IMR-90 (cell line): Measurements from ENCODE around the gene SDK1. TPM values are rescaled to one million over a fixed set of nuclear protein-coding genes. Genes with fewer than 3 reads are reported as not detected.

Experiments
- ATAC-seq: fragments of 200-7000 bp; cut with Tn5 transposase; 2 replicates; pipeline ENCODE4 v1.9.1; 2020; ENCODE audit warnings: low read depth, mild to moderate bottlenecking, moderate library complexity
- BruUV-seq: library from RNA; stranded (reverse); fragments of 400-500 nt; replicated peaks from 2 replicates; lab custom pipeline; 2021; lab: Mats Ljungman, UMichigan
- CTCF ChIA-PET: fragments of 300-600 bp; formaldehyde crosslinking; extraction: SDS; loops from one replicate; lab custom pipeline; 2021; ENCODE audit warnings: antibody characterized with exemption; lab: Yijun Ruan, JAX
- POLR2A ChIA-PET: fragments of 300-600 bp; sonication (Branson Sonifier 250); formaldehyde crosslinking; loops from one replicate; lab custom pipeline; 2022; ENCODE audit warnings: antibody characterized with exemption; ENCODE audit not compliant: unreplicated experiment; lab: Charles Lee
- DNase-seq: peaks from one replicate; pipeline ENCODE4 v3.0.0; 2013
- H2AFZ ChIP-seq: replicated peaks from 2 replicates; pipeline ENCODE3; 2013; ENCODE audit warnings: low read length, mild to moderate bottlenecking; ENCODE audit not compliant: poor library complexity
- H2AK5ac ChIP-seq: 2 replicates; pipeline ENCODE4 v1.6.1; 2013; ENCODE audit warnings: low read depth, low read length, inconsistent platforms
- H2AK9ac ChIP-seq: replicated peaks from 2 replicates; pipeline ENCODE3; 2013; ENCODE audit warnings: mild to moderate bottlenecking, low read depth, low read length, moderate library complexity; ENCODE audit not compliant: poor library complexity
- H2BK120ac ChIP-seq: 2 replicates; pipeline ENCODE4 v1.6.1; 2013; ENCODE audit warnings: low read depth, low read length, inconsistent platforms
- H2BK15ac ChIP-seq: 3 replicates; pipeline ENCODE4 v1.6.1; 2013; ENCODE audit warnings: low read depth, low read length, inconsistent platforms
- H2BK20ac ChIP-seq: 2 replicates; pipeline ENCODE4 v1.6.1; 2013; ENCODE audit warnings: low read depth, mild to moderate bottlenecking, inconsistent platforms, low read length, moderate library complexity
- H2BK5ac ChIP-seq: 2 replicates; pipeline ENCODE4 v1.6.1; 2013; ENCODE audit warnings: mild to moderate bottlenecking, low read depth, low read length, inconsistent platforms; ENCODE audit not compliant: poor library complexity, severe bottlenecking
- H3K14ac ChIP-seq: replicated peaks from 2 replicates; pipeline ENCODE4 v1.6.1; 2013; ENCODE audit warnings: low read depth, low read length, inconsistent platforms
- H3K18ac ChIP-seq: 2 replicates; pipeline ENCODE4 v1.6.1; 2013; ENCODE audit warnings: low read depth, low read length, control low read depth
- H3K23ac ChIP-seq: 2 replicates; pipeline ENCODE4 v1.6.1; 2013; ENCODE audit warnings: low read depth, low read length, inconsistent platforms
- H3K27ac ChIP-seq: 2 replicates; pipeline ENCODE4 v1.5.1; 2013; ENCODE audit warnings: mild to moderate bottlenecking, control low read depth, low read length; ENCODE audit not compliant: insufficient read depth
- H3K27me3 ChIP-seq: 2 replicates; pipeline ENCODE4 v1.6.1; 2013; ENCODE audit warnings: low read length; ENCODE audit not compliant: control insufficient read depth, insufficient read depth
- H3K36me3 ChIP-seq: 2 replicates; pipeline ENCODE4 v1.6.1; 2013; ENCODE audit warnings: low read length, mixed read lengths; ENCODE audit not compliant: control insufficient read depth, insufficient read depth
- H3K4ac ChIP-seq: 2 replicates; pipeline ENCODE4 v1.6.1; 2013; ENCODE audit warnings: low read depth, low read length, inconsistent platforms
- H3K4me1 ChIP-seq: 2 replicates; pipeline ENCODE4 v1.6.1; 2013; ENCODE audit warnings: low read length, mixed read lengths; ENCODE audit not compliant: control insufficient read depth, insufficient read depth
- H3K4me2 ChIP-seq: 2 replicates; pipeline ENCODE4 v1.6.1; 2013; ENCODE audit warnings: low read depth, mild to moderate bottlenecking, control low read depth, low read length, moderate library complexity
- H3K4me3 ChIP-seq: 2 replicates; pipeline ENCODE4 v1.5.1; 2013; ENCODE audit warnings: low read depth, mild to moderate bottlenecking, control low read depth, low read length, moderate library complexity; ENCODE audit not compliant: insufficient read depth
- H3K56ac ChIP-seq: 2 replicates; pipeline ENCODE4 v1.6.1; 2013; ENCODE audit warnings: low read length, inconsistent platforms; ENCODE audit not compliant: insufficient read depth; ENCODE audit errors: extremely low read depth
- H3K79me1 ChIP-seq, 2 experiments: 2 replicates each; pipeline ENCODE4 v1.6.1; 2013; ENCODE audit warnings: low read length in 2 of 2, inconsistent platforms in 1 of 2, low read depth in 1 of 2
- H3K9ac ChIP-seq: 2 replicates; pipeline ENCODE4 v1.6.1; 2013; ENCODE audit warnings: low read depth, low read length, control low read depth
- H3K9me1 ChIP-seq: 2 replicates; pipeline ENCODE4 v1.6.1; 2013; ENCODE audit warnings: low read length, inconsistent platforms; ENCODE audit not compliant: insufficient read depth
- H3K9me3 ChIP-seq: 2 replicates; pipeline ENCODE4 v1.6.1; 2013; ENCODE audit warnings: low read length; ENCODE audit not compliant: control insufficient read depth, insufficient read depth
- H4K20me1 ChIP-seq: 2 replicates; pipeline ENCODE4 v1.6.1; 2013; ENCODE audit warnings: low read length, inconsistent platforms; ENCODE audit not compliant: insufficient read depth
- H4K5ac ChIP-seq: 2 replicates; pipeline ENCODE4 v1.6.1; 2013; ENCODE audit warnings: mild to moderate bottlenecking, low read depth, low read length, control low read depth
- H4K8ac ChIP-seq, 2 experiments: 2 replicates each; pipeline ENCODE4 v1.6.1; 2013; ENCODE audit warnings: low read depth in 2 of 2, low read length in 2 of 2, control low read depth in 1 of 2, inconsistent platforms in 1 of 2
- H4K91ac ChIP-seq: 2 replicates; pipeline ENCODE4 v1.6.1; 2013; ENCODE audit warnings: low read depth, low read length, inconsistent platforms; ENCODE audit not compliant: insufficient read depth
- CEBPB ChIP-seq: IDR thresholded peaks from 2 replicates; pipeline ENCODE4 v1.6.1; 2012; ENCODE audit warnings: low read depth, low read length, improper control_type of control experiment
- CHD1 ChIP-seq: IDR thresholded peaks from 2 replicates; pipeline ENCODE4 v1.6.1; 2012; ENCODE audit warnings: low read depth, low read length, improper control_type of control experiment
- ELK1 ChIP-seq: fragments of 150-350 bp; IDR thresholded peaks from 2 replicates; pipeline ENCODE4 v1.6.1; 2016; ENCODE audit warnings: low read depth, mild to moderate bottlenecking, low read length, moderate library complexity, borderline replicate concordance
- MAFK ChIP-seq: IDR thresholded peaks from 2 replicates; pipeline ENCODE4 v1.6.1; 2012; ENCODE audit warnings: low read depth, low read length, improper control_type of control experiment
- RFX5 ChIP-seq: IDR thresholded peaks from 2 replicates; pipeline ENCODE4 v1.8.0; 2012; ENCODE audit warnings: low read depth, mild to moderate bottlenecking, low read length, moderate library complexity
- SMC3 ChIP-seq: fragments of 150-350 bp; IDR thresholded peaks from 2 replicates; pipeline ENCODE4 v1.6.1; 2016; ENCODE audit warnings: low read depth, mild to moderate bottlenecking, antibody characterized with exemption, low read length, moderate library complexity
- WGBS, 2 experiments: methylation state at CpG; one replicate each; pipeline versions ENCODE4 v1.1.5 to v1.1.7; 2013; ENCODE audit warnings: missing lambda C conversion rate in 2 of 2; ENCODE audit not compliant: insufficient read length in 1 of 2; ENCODE audit errors: extremely low coverage in 2 of 2; 5-methylcytosine and 5-hydroxymethylcytosine counted together
- dilution Hi-C: fragments of 300-500 bp; cut with HindIII; formaldehyde crosslinking; loops from one replicate; pipeline ENCODE4 v1.14.3; 2018; ENCODE audit warnings: low sequenced_read_pairs; ENCODE audit not compliant: unreplicated experiment
- in situ Hi-C: fragments of 300-500 bp; cut with MboI; formaldehyde crosslinking; loops from 3 replicates; pipeline ENCODE4 v1.14.3; 2019; ENCODE audit warnings: low sequenced_read_pairs, inconsistent platforms, mixed read lengths
- intact Hi-C: fragments of 100-400 bp; cut with micrococcal nuclease; formaldehyde crosslinking; loops from 2 replicates; pipeline ENCODE4 v1.10.0; 2022
- polyA plus RNA-seq, 3 experiments: library from polyadenylated mRNA; depleted of rRNA; stranded (reverse); fragments of >200 nt; gene quantifications; 2 replicates each; pipeline ENCODE4 v1.2.3, GENCODE V29; 2012; ENCODE audit warnings: low replicate concordance in 1 of 3
- total RNA-seq: library from RNA; depleted of rRNA; stranded (reverse); fragments of >200 nt; gene quantifications from 2 replicates; pipeline ENCODE4 v1.2.3, GENCODE V29; 2012

Gene SDK1
- total and polyA plus RNA-seq, 2 of the 4 experiments (the other 2 are of a cell fraction) = 1.5 to 1.6 TPM

DNA sequence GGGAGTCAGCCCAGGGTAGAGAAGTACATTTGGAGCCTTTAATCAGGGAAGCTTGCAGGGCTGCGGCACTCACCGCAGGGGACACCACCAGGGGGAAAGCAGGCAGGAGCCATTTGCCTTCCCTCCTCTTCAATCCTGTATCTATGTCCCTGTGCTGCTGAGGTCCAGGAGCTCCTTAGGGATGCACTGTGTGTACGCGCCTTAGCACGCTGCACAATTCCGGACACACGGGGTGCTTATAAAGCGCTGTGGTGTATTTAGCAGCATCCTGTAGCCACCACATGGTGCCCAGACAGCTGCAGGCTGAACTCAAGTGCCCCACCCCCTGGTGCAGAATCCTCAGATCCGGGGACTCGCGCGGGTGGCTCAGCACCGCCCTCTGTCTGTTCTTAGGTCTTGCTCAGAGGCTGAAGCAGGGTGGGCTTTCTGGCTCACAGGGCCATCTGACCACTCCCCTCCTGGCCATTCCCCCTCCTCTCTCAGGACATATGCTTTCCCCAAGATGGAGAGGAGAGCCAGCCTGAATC is 421.4 kb downstream of the SDK1 start:
- Histone ChIP-seq H2AK9ac (no peak overlapping the region), H4K8ac (no peak overlapping the region), H2BK120ac (no peak overlapping the region), H2AK5ac (no peak overlapping the region), H3K23ac (no peak overlapping the region), H4K91ac (no peak overlapping the region), H3K9me3 (no peaks in the 10 kb centered on the region), H3K4ac (no peak overlapping the region), H2BK20ac (no peak overlapping the region), H4K5ac (no peak overlapping the region), H3K4me3 (no peak overlapping the region), H3K18ac (no peak overlapping the region), H3K27me3 (no peaks in the 10 kb centered on the region), H4K20me1 (no peaks in the 10 kb centered on the region), H3K56ac (no peak overlapping the region), H2AFZ (no peak overlapping the region), H2BK5ac (no peak overlapping the region), H2BK15ac (no peak overlapping the region), H3K79me1 (no peaks in the 10 kb centered on the region), H3K4me1 (no peaks in the 10 kb centered on the region), H3K14ac (no peak overlapping the region), H3K36me3 (no peaks in the 10 kb centered on the region), H3K9me1 (no peaks in the 10 kb centered on the region), H3K9ac (no peak overlapping the region), H3K27ac (no peak overlapping the region), H3K4me2 (no peak overlapping the region)
- DNase-seq = peak; percentile 2
- dilution Hi-C loops = no loop called here
- ChIA-PET POLR2A (no interaction called here), CTCF (no interaction called here)
- no peak for TF ChIP-seq RFX5
- no peak for TF ChIP-seq ELK1
- TF ChIP-seq CHD1 = no peak
- no peak for TF ChIP-seq CEBPB
- no peak for TF ChIP-seq MAFK
- TF ChIP-seq SMC3 = no peak
- intact Hi-C loops = no loop called here
- no TSS peak for BruUV-seq
- ATAC-seq = peak; percentile 51
- WGBS, 2 experiments = 24% methylated on average over 2 of the region's 13 CpGs; no CpG with 5 or more reads in 1 of the 2 experiments
- in situ Hi-C loops = no loop called here
